ENCODE data around the gene TMEM238L.

The TMEM238L gene

GRCh38 chr17:10748531-10749181 is 55.2 kb downstream of the TMEM238L start:
- DNase-seq (ENCODE audit: low spot score) (no peak), FAIRE-seq (no peak)

DNA sequence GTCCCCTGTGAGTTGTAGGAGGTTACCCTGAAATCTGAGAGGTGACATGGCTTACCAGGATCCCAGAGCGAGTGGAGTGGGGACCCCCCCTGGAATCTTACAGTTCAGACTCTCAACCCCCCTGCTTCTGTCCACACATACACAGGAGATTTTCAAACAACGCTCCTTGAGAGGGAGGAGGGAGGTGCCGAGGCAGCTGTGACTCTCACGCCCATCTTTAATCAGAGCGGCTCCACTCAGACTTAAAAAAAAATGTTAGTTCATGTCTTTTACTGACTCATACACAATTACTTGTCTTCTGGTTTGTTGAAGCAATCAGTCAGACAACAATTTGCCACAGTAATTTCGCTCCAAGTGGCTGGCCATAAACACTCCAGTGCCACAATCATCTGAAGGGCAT is 58.7 kb downstream of the TMEM238L start:
- FAIRE-seq (no peak), DNase-seq (ENCODE audit: low spot score) (no peak)
